ENCODE results near the gene VSIG2.
A peak's percentile ranks its signal among the peaks of the same experiment; 100 is the strongest.

VSIG2 gene

GRCh38 chr11:124751741-124752470 lies at the start of gene VSIG2:
TSS of gene VSIG2 (minus strand) at chr11:124752255. CDS start at chr11:124752137, 118 bp downstream.
- Mint-ChIP-seq H3K27me3 (peaks cover 28% of the 10 kb centered on the region), H3K4me1 (peaks cover 8% of the 10 kb centered on the region), H3K27ac (no peak within 1 kb of the TSS), H3K9me3 (no peaks in the 10 kb centered on the region), H3K4me3 (peak within 1 kb of the TSS in 1 of 2 donors; percentile 57)
- ATAC-seq, result peak; percentile 2
- DNase-seq, result no peak

GRCh38 chr11:124801014-124801413 lies 49.0 kb upstream of the VSIG2 start:
- no peaks in the 10 kb centered on the region for H3K27me3 Mint-ChIP-seq
- peaks cover 30% of the 10 kb centered on the region for H3K4me1 Mint-ChIP-seq
- H3K4me3 Mint-ChIP-seq, result peak overlapping the region; percentile 85 to 98
- ATAC-seq (no peak), DNase-seq (no peak)
- H3K9me3 Mint-ChIP-seq, result no peaks in the 10 kb centered on the region
- H3K27ac Mint-ChIP-seq, result peak overlapping the region; percentile 86 to 93

DNA sequence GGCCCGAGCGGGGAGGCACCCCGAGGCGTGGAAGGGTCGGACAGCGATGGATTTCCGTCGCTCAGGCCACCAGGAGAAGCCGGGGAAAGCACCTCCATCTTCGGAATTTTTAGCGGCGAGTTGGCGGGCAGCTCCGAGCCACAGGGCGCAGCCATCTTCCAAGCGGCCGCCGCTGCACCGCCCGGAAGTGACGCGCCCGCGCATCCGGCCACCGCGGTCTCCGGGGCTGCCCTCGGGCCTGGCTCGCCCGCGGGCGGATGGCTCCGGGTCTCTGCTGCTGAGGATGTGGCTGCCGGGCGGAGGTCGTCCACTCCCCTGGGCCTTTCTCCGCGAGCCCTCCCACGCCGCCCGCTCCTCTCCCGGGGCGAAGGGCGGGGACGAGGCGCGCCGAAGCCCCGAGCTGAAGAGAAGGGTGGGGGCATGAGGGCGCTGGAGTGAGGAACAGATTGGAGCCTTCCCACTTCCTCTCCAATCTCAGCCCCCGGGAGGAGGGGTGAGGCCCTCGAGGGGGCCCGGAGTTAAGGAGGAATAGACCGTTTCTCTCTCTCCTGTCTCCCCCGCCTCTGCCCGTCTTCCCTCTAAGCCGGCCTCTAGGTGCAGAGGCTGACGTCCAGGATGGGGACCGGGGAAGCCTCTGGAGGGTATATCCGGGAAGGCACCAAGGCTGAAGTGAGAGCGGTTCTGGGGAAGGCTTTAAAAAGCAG lies 48.3 kb upstream of the VSIG2 start, which contains the start of gene MSANTD2:
TSS of gene MSANTD2 (minus strand) at position 181 of the 704 bp plus-strand sequence. CDS start at position 155, 26 bp downstream.
- Mint-ChIP-seq H3K4me1 (peaks cover 30% of the 10 kb centered on the region), H3K9me3 (no peaks in the 10 kb centered on the region), H3K4me3 (peak within 1 kb of the TSS; percentile 91 to 98), H3K27me3 (no peaks in the 10 kb centered on the region), H3K27ac (peak within 1 kb of the TSS; percentile 93 to 96)
- ATAC-seq (peak; percentile 95), DNase-seq (peak; percentile 77 to 83)

GRCh38 chr11:124799348-124800225 lies 47.5 kb upstream of the VSIG2 start:
- H3K9me3 Mint-ChIP-seq, result no peaks in the 10 kb centered on the region
- H3K4me1 Mint-ChIP-seq, result peaks cover 30% of the 10 kb centered on the region
- peak; percentile 69 for ATAC-seq
- H3K27me3 Mint-ChIP-seq, result no peaks in the 10 kb centered on the region
- peak; percentile 50 to 55 for DNase-seq
- peak overlapping the region; percentile 77 to 96 for H3K27ac Mint-ChIP-seq
- peak overlapping the region; percentile 91 to 98 for H3K4me3 Mint-ChIP-seq

- H3K4me1 Mint-ChIP-seq, result peaks cover 34% of the 10 kb centered on the region
- peak overlapping the region; percentile 91 to 98 for H3K4me3 Mint-ChIP-seq
- H3K27ac Mint-ChIP-seq, result peak overlapping the region; percentile 77 to 96
- DNase-seq, result no peak
- ATAC-seq, result peak; percentile 20
- no peaks in the 10 kb centered on the region for H3K27me3 Mint-ChIP-seq
- H3K9me3 Mint-ChIP-seq, result no peaks in the 10 kb centered on the region
These were observed 46.9 kb upstream of the VSIG2 start for GRCh38 chr11:124798991-124799347.

DNA sequence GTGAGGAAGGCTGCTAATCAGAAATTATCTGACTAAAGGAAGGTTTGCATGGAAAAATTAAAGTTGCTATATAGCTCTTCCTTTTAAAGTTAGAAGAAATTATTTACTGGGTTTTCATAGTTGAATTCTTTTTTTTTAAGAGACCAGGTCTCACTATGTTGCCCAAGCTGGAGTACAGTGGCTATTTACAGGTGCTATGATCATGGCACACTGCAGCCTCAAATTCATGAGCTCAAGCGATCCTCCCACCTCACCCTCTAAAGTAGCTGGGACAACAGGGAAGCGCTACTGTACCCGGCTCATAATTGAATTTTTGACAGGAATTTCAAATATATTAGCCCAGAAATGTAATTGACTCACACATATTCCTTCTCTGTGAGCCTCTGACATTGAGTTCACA lies 44.3 kb upstream of the VSIG2 start:
- peaks cover 57% of the 10 kb centered on the region for H3K4me1 Mint-ChIP-seq
- H3K27me3 Mint-ChIP-seq, result no peaks in the 10 kb centered on the region
- DNase-seq (no peak), ATAC-seq (no peak)
- no peaks in the 10 kb centered on the region for H3K9me3 Mint-ChIP-seq
- H3K27ac Mint-ChIP-seq, result no peak overlapping the region
- no peak overlapping the region for H3K4me3 Mint-ChIP-seq

GRCh38 chr11:124793466-124794278 lies 41.6 kb upstream of the VSIG2 start:
- Mint-ChIP-seq H3K27me3 (no peaks in the 10 kb centered on the region), H3K4me1 (peaks cover 66% of the 10 kb centered on the region), H3K4me3 (no peak overlapping the region), H3K9me3 (no peaks in the 10 kb centered on the region), H3K27ac (no peak overlapping the region)
- ATAC-seq, result peak; percentile 69
- DNase-seq, result peak; percentile 7 to 18

- peak overlapping the region in 1 of 2 donors; percentile 45 for H3K4me3 Mint-ChIP-seq
- no peaks in the 10 kb centered on the region for H3K27me3 Mint-ChIP-seq
- H3K9me3 Mint-ChIP-seq, result no peaks in the 10 kb centered on the region
- peaks cover 49% of the 10 kb centered on the region for H3K4me1 Mint-ChIP-seq
- H3K27ac Mint-ChIP-seq, result peak overlapping the region in 1 of 2 donors; percentile 36
- ATAC-seq (peak; percentile 69), DNase-seq (no peak)
These were observed 39.7 kb upstream of the VSIG2 start for GRCh38 chr11:124791626-124792341.

DNA sequence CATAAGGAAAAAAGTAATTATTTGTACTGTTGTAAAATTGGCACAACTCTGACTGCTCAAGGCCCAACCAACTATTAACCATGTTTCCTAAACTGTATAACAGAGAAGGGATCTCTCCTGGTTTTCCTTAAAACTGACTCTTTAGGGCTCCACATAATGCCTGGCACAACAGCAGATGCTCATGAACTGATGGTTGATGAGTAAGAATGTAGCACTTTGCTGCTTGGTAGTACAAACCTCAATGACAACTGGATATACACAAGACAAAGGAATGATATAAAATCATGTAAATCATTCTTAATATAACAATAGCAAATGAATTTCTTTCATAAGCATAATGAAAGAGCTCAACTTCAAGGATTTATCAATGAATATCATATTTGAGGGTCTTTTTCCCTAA lies 36.5 kb upstream of the VSIG2 start:
- ATAC-seq, result no peak
- no peak overlapping the region for H3K27ac Mint-ChIP-seq
- no peaks in the 10 kb centered on the region for H3K9me3 Mint-ChIP-seq
- H3K27me3 Mint-ChIP-seq, result no peaks in the 10 kb centered on the region
- H3K4me3 Mint-ChIP-seq, result no peak overlapping the region
- H3K4me1 Mint-ChIP-seq, result peaks cover 51% of the 10 kb centered on the region
- no peak for DNase-seq

DNA sequence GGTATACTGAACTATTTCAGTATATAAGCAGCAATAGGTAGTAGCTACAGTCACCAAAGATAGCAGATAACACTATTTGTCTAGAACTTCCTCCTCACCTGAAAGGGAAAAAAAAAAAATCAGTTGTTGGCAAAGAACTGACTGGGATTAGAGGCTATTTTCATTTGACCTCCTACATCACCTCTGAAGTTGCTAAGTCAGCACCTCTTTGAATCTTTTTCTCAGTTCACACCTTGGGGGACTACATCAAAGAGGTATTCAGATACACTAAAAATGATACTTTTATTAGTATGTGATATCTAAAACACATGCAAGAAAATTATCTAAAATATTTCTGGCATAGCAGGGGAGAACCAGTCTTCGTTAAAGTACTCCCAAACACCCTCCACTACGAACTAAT lies 32.0 kb upstream of the VSIG2 start:
- no peaks in the 10 kb centered on the region for H3K9me3 Mint-ChIP-seq
- DNase-seq (no peak), ATAC-seq (no peak)
- H3K4me3 Mint-ChIP-seq, result no peak overlapping the region
- H3K27ac Mint-ChIP-seq, result no peak overlapping the region
- peaks cover 16% of the 10 kb centered on the region for H3K4me1 Mint-ChIP-seq
- no peaks in the 10 kb centered on the region for H3K27me3 Mint-ChIP-seq

DNA sequence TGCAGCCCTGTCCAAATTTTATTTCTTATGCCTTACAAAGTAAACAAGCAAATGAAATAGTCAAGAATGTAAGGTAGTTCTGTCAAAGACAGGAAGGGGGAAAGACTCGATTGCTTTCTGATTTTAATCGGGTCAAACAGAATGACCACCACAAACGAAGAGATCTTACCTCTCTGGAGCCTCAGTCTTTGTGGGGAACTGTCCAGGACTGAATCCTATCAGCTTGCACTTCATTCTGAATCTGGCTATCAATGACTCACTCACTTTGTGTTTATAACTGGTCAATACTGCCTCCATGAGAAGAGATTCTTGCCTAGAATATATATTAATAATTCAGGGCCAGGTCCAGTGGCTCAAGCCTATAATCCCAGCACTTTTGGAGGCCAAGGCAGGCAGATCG lies 30.9 kb upstream of the VSIG2 start:
- DNase-seq (no peak), ATAC-seq (no peak)
- no peak overlapping the region for H3K27ac Mint-ChIP-seq
- no peaks in the 10 kb centered on the region for H3K27me3 Mint-ChIP-seq
- H3K9me3 Mint-ChIP-seq, result no peaks in the 10 kb centered on the region
- peaks cover 26% of the 10 kb centered on the region for H3K4me1 Mint-ChIP-seq
- no peak overlapping the region for H3K4me3 Mint-ChIP-seq

GRCh38 chr11:124779568-124779967 lies 27.5 kb upstream of the VSIG2 start:
- Mint-ChIP-seq H3K4me1 (peaks cover 33% of the 10 kb centered on the region), H3K27me3 (no peaks in the 10 kb centered on the region), H3K4me3 (no peak overlapping the region), H3K27ac (no peak overlapping the region), H3K9me3 (no peaks in the 10 kb centered on the region)
- DNase-seq (no peak), ATAC-seq (no peak)

- ATAC-seq (no peak), DNase-seq (no peak)
- peaks cover 25% of the 10 kb centered on the region for H3K4me1 Mint-ChIP-seq
- no peak overlapping the region for H3K27ac Mint-ChIP-seq
- H3K27me3 Mint-ChIP-seq, result no peaks in the 10 kb centered on the region
- no peak overlapping the region for H3K4me3 Mint-ChIP-seq
- no peaks in the 10 kb centered on the region for H3K9me3 Mint-ChIP-seq
These were observed 26.2 kb upstream of the VSIG2 start for GRCh38 chr11:124778281-124778680.

GRCh38 chr11:124776865-124777645 lies 25.0 kb upstream of the VSIG2 start:
- no peaks in the 10 kb centered on the region for H3K27me3 Mint-ChIP-seq
- H3K27ac Mint-ChIP-seq, result no peak overlapping the region
- no peak overlapping the region for H3K4me3 Mint-ChIP-seq
- ATAC-seq (peak; percentile 42), DNase-seq (no peak)
- H3K4me1 Mint-ChIP-seq, result peaks cover 25% of the 10 kb centered on the region
- H3K9me3 Mint-ChIP-seq, result no peaks in the 10 kb centered on the region
